H1 (cell line): ENCODE measurements around the gene EZH2. TPM values are rescaled to one million over a fixed set of nuclear protein-coding genes. Genes with fewer than 3 reads are reported as not detected.

Experiments used
- CTCF ChIA-PET: fragments of 300-600 bp; sonication (Branson Sonifier 250); formaldehyde crosslinking; loops from one replicate; lab custom pipeline; 2021; ENCODE audit not compliant: partially characterized antibody; lab: Charles Lee
- POLR2A ChIA-PET: fragments of 300-600 bp; sonication (Branson Sonifier 250); formaldehyde crosslinking; loops from one replicate; lab custom pipeline; 2021; ENCODE audit warnings: inconsistent platforms; ENCODE audit not compliant: partially characterized antibody; lab: Charles Lee
- DNase-seq, 2 experiments: peaks; one replicate each; pipeline versions ENCODE4 v3.0.0 to v3.0.0-alpha.2; 2010 to 2022; ENCODE audit warnings: low spot score in 2 of 2, low read depth in 1 of 2, mixed read lengths in 1 of 2
- FAIRE-seq: peaks from 2 replicates; lab custom pipeline; 2011; peaks lifted over from hg19 to GRCh38; lab: Jason Lieb, UNC
- H2AFZ ChIP-seq: 2 replicates; pipeline ENCODE4 v1.8.1; 2012; ENCODE audit warnings: low read length, inconsistent platforms
- H2AK5ac ChIP-seq: 2 replicates; pipeline ENCODE4 v1.6.1; 2013; ENCODE audit warnings: low read depth, low read length
- H2BK120ac ChIP-seq: replicated peaks from 2 replicates; pipeline ENCODE3; 2013; ENCODE audit warnings: low read depth, low read length, inconsistent platforms
- H2BK12ac ChIP-seq: 2 replicates; pipeline ENCODE4 v1.6.1; 2013; ENCODE audit warnings: low read depth, low read length
- H2BK15ac ChIP-seq: 2 replicates; pipeline ENCODE4 v1.6.1; 2013; ENCODE audit warnings: low read length
- H2BK20ac ChIP-seq: 2 replicates; pipeline ENCODE4 v1.6.1; 2013; ENCODE audit warnings: low read length
- H2BK5ac ChIP-seq: 2 replicates; pipeline ENCODE4 v1.6.1; 2013; ENCODE audit warnings: low read depth, low read length
- H3K14ac ChIP-seq: 2 replicates; pipeline ENCODE4 v1.6.1; 2013; ENCODE audit warnings: inconsistent platforms; ENCODE audit not compliant: insufficient read length
- H3K18ac ChIP-seq: 2 replicates; pipeline ENCODE4 v1.6.1; 2013; ENCODE audit warnings: low read length; ENCODE audit errors: extremely low read depth
- H3K23ac ChIP-seq: 2 replicates; pipeline ENCODE4 v1.6.1; 2013; ENCODE audit warnings: inconsistent platforms; ENCODE audit not compliant: insufficient read length
- H3K23me2 ChIP-seq: 2 replicates; pipeline ENCODE4 v1.6.1; 2013; ENCODE audit warnings: low read depth, low read length
- H3K27ac ChIP-seq: 2 replicates; pipeline ENCODE4 v1.6.1; 2011; ENCODE audit warnings: low read depth, low read length, inconsistent platforms
- H3K27me3 ChIP-seq, 4 experiments: replicated peaks in 1 of 4; 1 replicate in 1 of 4; 2 replicates in 3 of 4; pipeline versions ENCODE4 v1.6.1 to v1.8.1; 2011 to 2013; ENCODE audit warnings: low read length in 3 of 4, mild to moderate bottlenecking in 3 of 4, inconsistent platforms in 2 of 4, mixed read lengths in 2 of 4, moderate library complexity in 1 of 4; ENCODE audit not compliant: control insufficient read depth in 3 of 4, insufficient read depth in 3 of 4; ENCODE audit errors: extremely low read depth in 1 of 4
- H3K36me3 ChIP-seq, 4 experiments: 2 replicates each; pipeline versions ENCODE4 v1.6.1 to v1.8.1; 2011 to 2013; ENCODE audit warnings: mild to moderate bottlenecking in 4 of 4, low read length in 3 of 4, moderate library complexity in 2 of 4, control low read depth in 1 of 4, inconsistent platforms in 1 of 4; ENCODE audit not compliant: insufficient read depth in 4 of 4, control insufficient read depth in 2 of 4
- H3K4ac ChIP-seq: replicated peaks from 2 replicates; pipeline ENCODE3; 2013; ENCODE audit warnings: low read length, low read depth, mixed read lengths, inconsistent platforms; ENCODE audit not compliant: insufficient read length
- H3K4me1 ChIP-seq, 4 experiments: replicated peaks in 1 of 4; 1 replicate in 1 of 4; 2 replicates in 3 of 4; pipeline versions ENCODE4 v1.6.1 to v1.8.1; 2011 to 2013; ENCODE audit warnings: low read length in 3 of 4, inconsistent platforms in 2 of 4, mixed read lengths in 1 of 4; ENCODE audit not compliant: insufficient read depth in 4 of 4, control insufficient read depth in 3 of 4
- H3K4me2 ChIP-seq, 2 experiments: 2 replicates each; pipeline versions ENCODE4 v1.6.1 to v1.8.1; 2011 to 2013; ENCODE audit warnings: low read depth in 2 of 2, low read length in 2 of 2, control low read depth in 1 of 2, inconsistent platforms in 1 of 2, mild to moderate bottlenecking in 1 of 2; ENCODE audit not compliant: insufficient read depth in 1 of 2
- H3K4me3 ChIP-seq, 4 experiments: fragments of 200-600, 300-600 bp in 1 of 4; sonication (generic), shearing (Covaris generic), sonication (Bioruptor Twin) in 1 of 4; 2 replicates each; pipeline versions ENCODE4 v1.5.1 to v1.8.1; 2011 to 2016; ENCODE audit warnings: low read length in 4 of 4, low read depth in 3 of 4, control low read depth in 2 of 4, inconsistent platforms in 2 of 4, mild to moderate bottlenecking in 2 of 4, mixed read lengths in 1 of 4, moderate library complexity in 1 of 4; ENCODE audit not compliant: insufficient read depth in 2 of 4; ENCODE audit errors: extremely low read depth in 1 of 4
- H3K56ac ChIP-seq: replicated peaks from 2 replicates; pipeline ENCODE3; 2013; ENCODE audit warnings: low read depth, mild to moderate bottlenecking, mixed read lengths, low read length, inconsistent platforms; ENCODE audit not compliant: insufficient read length
- H3K79me1 ChIP-seq: 2 replicates; pipeline ENCODE4 v1.6.1; 2013; ENCODE audit warnings: low read depth, low read length, control low read depth
- H3K79me2 ChIP-seq, 2 experiments: 2 replicates each; pipeline versions ENCODE4 v1.6.1 to v1.8.1; 2012 to 2013; ENCODE audit warnings: low read length in 2 of 2, mild to moderate bottlenecking in 2 of 2, inconsistent platforms in 1 of 2; ENCODE audit not compliant: insufficient read depth in 2 of 2, control insufficient read depth in 1 of 2
- H3K9ac ChIP-seq, 4 experiments: replicated peaks in 1 of 4; 1 replicate in 1 of 4; 2 replicates in 3 of 4; pipeline versions ENCODE4 v1.6.1 to v1.8.1; 2011 to 2013; ENCODE audit warnings: low read depth in 3 of 4, low read length in 3 of 4, control low read depth in 2 of 4, mild to moderate bottlenecking in 2 of 4, moderate library complexity in 2 of 4, inconsistent platforms in 1 of 4; ENCODE audit errors: extremely low read depth in 1 of 4
- H3K9me3 ChIP-seq, 2 experiments: 2 replicates each; pipeline versions ENCODE4 v1.6.1 to v1.8.1; 2012 to 2013; ENCODE audit warnings: mild to moderate bottlenecking in 2 of 2, moderate library complexity in 2 of 2, control low read depth in 1 of 2, inconsistent platforms in 1 of 2, low read depth in 1 of 2, low read length in 1 of 2, mixed read lengths in 1 of 2; ENCODE audit not compliant: insufficient read depth in 2 of 2
- H4K20me1 ChIP-seq, 2 experiments: replicated peaks in 1 of 2; 2 replicates each; pipeline versions ENCODE3 to v1.8.1; 2011 to 2013; ENCODE audit warnings: inconsistent platforms in 2 of 2, low read length in 2 of 2, mild to moderate bottlenecking in 1 of 2; ENCODE audit not compliant: insufficient read depth in 2 of 2, control insufficient read depth in 1 of 2
- H4K5ac ChIP-seq: 2 replicates; pipeline ENCODE4 v1.6.1; 2013; ENCODE audit warnings: low read length, low read depth, mixed read lengths, inconsistent platforms; ENCODE audit not compliant: insufficient read length
- H4K8ac ChIP-seq: 2 replicates; pipeline ENCODE4 v1.8.0; 2013; ENCODE audit warnings: mild to moderate bottlenecking, moderate library complexity, low read length, inconsistent platforms; ENCODE audit not compliant: insufficient read depth; ENCODE audit errors: extremely low read depth
- H4K91ac ChIP-seq: replicated peaks from 2 replicates; pipeline ENCODE3; 2013; ENCODE audit warnings: low read length, mixed read lengths, inconsistent platforms; ENCODE audit not compliant: insufficient read length
- MAFK ChIP-seq: IDR thresholded peaks from 2 replicates; pipeline ENCODE4 v1.6.1; 2012; ENCODE audit warnings: low read depth, mild to moderate bottlenecking, improper control_type of control experiment, low read length
- polyA plus RNA-seq, 7 experiments: library from polyadenylated mRNA; depleted of rRNA in 3 of 7; stranded (reverse) in 5 of 7; unstranded in 2 of 7; fragments of >200 nt in 5 of 7; fragments of 200-250 nt in 2 of 7; gene quantifications; 1 replicate in 5 of 7; 2 replicates in 1 of 7; 4 replicates in 1 of 7; pipeline versions ENCODE4 v1.2.1 to v1.2.3, GENCODE V29; 2011 to 2013; ENCODE audit warnings: missing spikeins in 2 of 7, mixed read lengths in 2 of 7
- total RNA-seq: library from RNA; stranded (reverse); fragmentation: NEBNext Ultra II Directional; extraction: Animal tissue kit (Norgen Biotek cat#: 25700); gene quantifications from 2 replicates; pipeline ENCODE4 v1.2.1, GENCODE V29; 2021

The EZH2 gene
- total and polyA plus RNA-seq, 2 of the 8 experiments (the other 6 are each of a cell fraction or from before 2014, with no cell fraction given) = 28.9 to 49.0 TPM

DNA sequence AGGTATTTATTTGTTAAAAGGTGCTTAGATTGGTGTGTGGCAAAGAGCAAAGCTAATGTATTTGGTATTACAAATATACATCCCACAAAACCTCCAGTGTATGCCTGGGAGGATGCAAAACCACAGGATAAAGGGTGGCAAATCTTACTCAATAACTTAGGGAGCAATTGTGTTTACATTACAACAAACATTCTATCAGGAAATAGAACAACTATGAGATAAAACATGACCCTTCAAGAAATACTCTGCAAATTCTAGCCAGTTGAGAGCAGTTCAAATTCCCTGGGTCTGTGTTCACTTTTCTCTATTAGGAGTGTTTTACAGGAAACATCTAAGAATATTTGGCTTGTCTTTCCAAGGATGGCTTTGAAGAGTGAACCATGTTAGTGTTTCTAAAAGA, 120.5 kb downstream of the EZH2 start:
- Histone ChIP-seq H3K4me3 (no peak overlapping the region), H2BK12ac (no peak overlapping the region), H3K4me1 (no peaks in the 10 kb centered on the region), H2BK20ac (no peak overlapping the region), H2BK15ac (no peak overlapping the region), H2AFZ (no peak overlapping the region), H4K91ac (no peak overlapping the region), H2AK5ac (no peak overlapping the region), H3K9ac (no peak overlapping the region), H3K27me3 (no peaks in the 10 kb centered on the region), H3K9me3 (no peaks in the 10 kb centered on the region), H2BK120ac (no peak overlapping the region), H3K79me1 (no peaks in the 10 kb centered on the region), H3K56ac (no peak overlapping the region), H2BK5ac (no peak overlapping the region), H3K23me2 (no peaks in the 10 kb centered on the region), H3K14ac (no peak overlapping the region), H3K36me3 (peaks cover 2 to 30% (median 9%) of the 10 kb centered on the region in 4 experiments; a peak in 6 of 8 replicates), H3K4me2 (no peak overlapping the region), H3K23ac (no peak overlapping the region), H4K20me1 (no peaks in the 10 kb centered on the region), H3K18ac (no peak overlapping the region), H3K79me2 (no peaks in the 10 kb centered on the region), H3K4ac (no peak overlapping the region), H4K8ac (no peak overlapping the region), H4K5ac (no peak overlapping the region), H3K27ac (no peak overlapping the region)
- DNase-seq (no peak), FAIRE-seq (no peak)
- ChIA-PET CTCF (interaction anchor here (1.0 to 7.6 kb wide), 3 partner anchors 9 to 33 kb away, joined by 4 to 35 read pairs (median 4); no protein-coding TSS in a partner anchor), POLR2A (no interaction called here)
- no peak for TF ChIP-seq MAFK
